PC-3 (cell line): ENCODE measurements around the gene ACBD6. TPM values are rescaled to one million over a fixed set of nuclear protein-coding genes. Genes with fewer than 3 reads are reported as not detected.

Experiments used
- ATAC-seq: fragments of 200-7000 bp; cut with Tn5 transposase; 2 replicates; pipeline ENCODE4 v1.9.1; 2020; ENCODE audit warnings: mild to moderate bottlenecking, moderate library complexity
- Bru-seq: library from RNA; stranded (reverse); fragments of 400-500 nt; gene quantifications from one replicate; lab custom pipeline; 2021; lab: Mats Ljungman, UMichigan
- BruChase-seq, 2 experiments: library from RNA; stranded (reverse); fragments of 400-500 nt; gene quantifications; one replicate each; lab custom pipeline; 2021; lab: Mats Ljungman, UMichigan
- BruUV-seq: library from RNA; stranded (reverse); fragments of 400-500 nt; replicated peaks from 2 replicates; lab custom pipeline; 2021; lab: Mats Ljungman, UMichigan
- CTCF ChIA-PET: fragments of 300-600 bp; sonication (Branson Sonifier 250); formaldehyde crosslinking; loops from one replicate; lab custom pipeline; 2022; ENCODE audit warnings: antibody characterized with exemption; lab: Charles Lee
- POLR2A ChIA-PET: fragments of 300-600 bp; sonication (Branson Sonifier 250); formaldehyde crosslinking; loops from one replicate; lab custom pipeline; 2022; ENCODE audit warnings: antibody characterized with exemption; ENCODE audit not compliant: unreplicated experiment; lab: Charles Lee
- DNase-seq: peaks from one replicate; pipeline ENCODE4 v3.0.0-alpha.2; 2015
- H2AFZ ChIP-seq: fragments of 300-600 bp; sonication (generic); 2 replicates; pipeline ENCODE4 v1.6.0; 2016; ENCODE audit warnings: antibody characterized with exemption, low read length
- H3F3A ChIP-seq: fragments of 300-600 bp; sonication (generic); one replicate; pipeline ENCODE4 v1.6.0; 2017; ENCODE audit warnings: antibody characterized with exemption, low read length, control low read depth, mild to moderate bottlenecking; ENCODE audit not compliant: unreplicated experiment
- H3K27ac ChIP-seq: fragments of 300-600 bp; sonication (generic); 2 replicates; pipeline ENCODE4 v1.5.1; 2016; ENCODE audit warnings: mild to moderate bottlenecking, low read length
- H3K27me3 ChIP-seq: fragments of 300-600 bp; sonication (generic); 2 replicates; pipeline ENCODE4 v1.6.1; 2016; ENCODE audit warnings: low read length, mixed read lengths
- H3K36me3 ChIP-seq: fragments of 300-600 bp; sonication (generic); 2 replicates; pipeline ENCODE4 v1.6.1; 2016; ENCODE audit warnings: low read depth, mixed run types, low read length, mixed read lengths
- H3K4me1 ChIP-seq: fragments of 300-600 bp; sonication (generic); 2 replicates; pipeline ENCODE4 v1.5.1; 2016; ENCODE audit warnings: low read length; ENCODE audit not compliant: insufficient read depth
- H3K4me2 ChIP-seq: fragments of 300-600 bp; sonication (generic); 2 replicates; pipeline ENCODE4 v1.6.0; 2016; ENCODE audit warnings: low read length
- H3K4me3 ChIP-seq: fragments of 300-600 bp; sonication (generic); 2 replicates; pipeline ENCODE4 v1.5.1; 2016; ENCODE audit warnings: mild to moderate bottlenecking, low read length, mixed read lengths
- H3K79me2 ChIP-seq: fragments of 300-600 bp; sonication (generic); 2 replicates; pipeline ENCODE4 v1.6.1; 2017; ENCODE audit warnings: low read length, mixed read lengths
- H3K9ac ChIP-seq: fragments of 300-600 bp; sonication (generic); 2 replicates; pipeline ENCODE4 v1.6.0; 2016; ENCODE audit warnings: mild to moderate bottlenecking, low read length
- H3K9me2 ChIP-seq: fragments of 300-600 bp; sonication (generic); replicated peaks from 2 replicates; pipeline ENCODE4 v1.6.1; 2016; ENCODE audit warnings: mixed run types, low read length, mixed read lengths
- H3K9me3 ChIP-seq: fragments of 300-600 bp; sonication (generic); 2 replicates; pipeline ENCODE4 v1.6.1; 2016; ENCODE audit warnings: low read length, mixed read lengths
- H4K20me1 ChIP-seq: fragments of 300-600 bp; sonication (generic); 2 replicates; pipeline ENCODE4 v1.6.1; 2016; ENCODE audit warnings: low read length, mixed read lengths
- EZH2 ChIP-seq: fragments of 300-600 bp; sonication (generic); IDR thresholded peaks from one replicate; pipeline ENCODE4 v1.6.1; 2017; ENCODE audit warnings: antibody characterized with exemption, mild to moderate bottlenecking, low read length; ENCODE audit not compliant: unreplicated experiment
- EZH2phosphoT487 ChIP-seq: fragments of 300-600 bp; sonication (generic); IDR thresholded peaks from 2 replicates; pipeline ENCODE4 v1.6.1; 2018; ENCODE audit warnings: mild to moderate bottlenecking, antibody characterized with exemption, low read length, borderline replicate concordance
- intact Hi-C: fragments of 100-400 bp; cut with micrococcal nuclease; formaldehyde crosslinking; loops from 2 replicates; pipeline ENCODE4 v1.9.0; 2023
- long read RNA-seq: library from polyadenylated mRNA; unstranded; transcript quantifications from one replicate; pipeline ENCODE4 v2.0.0, GENCODE V29; 2021; ENCODE audit not compliant: unreplicated experiment
- total RNA-seq: library from RNA; depleted of rRNA; stranded (reverse); fragments of >200 nt; gene quantifications from 2 replicates; pipeline ENCODE4 v1.2.3, GENCODE V29; 2014; rRNA removed
- TF ChIP-seq, protein P1 (sequence below): fragments of 300-600 bp; sonication (generic); conservative IDR thresholded peaks from 2 replicates; pipeline ENCODE4 v1.5.1; 2017; ENCODE audit warnings: antibody characterized with exemption, low read depth, mild to moderate bottlenecking, low read length

ACBD6 gene, protein sequence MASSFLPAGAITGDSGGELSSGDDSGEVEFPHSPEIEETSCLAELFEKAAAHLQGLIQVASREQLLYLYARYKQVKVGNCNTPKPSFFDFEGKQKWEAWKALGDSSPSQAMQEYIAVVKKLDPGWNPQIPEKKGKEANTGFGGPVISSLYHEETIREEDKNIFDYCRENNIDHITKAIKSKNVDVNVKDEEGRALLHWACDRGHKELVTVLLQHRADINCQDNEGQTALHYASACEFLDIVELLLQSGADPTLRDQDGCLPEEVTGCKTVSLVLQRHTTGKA
- total RNA-seq (43.3 and 69.6 TPM in 2 replicates), Bru-seq, nascent RNA (percentile 77 among the genes with signal in this experiment), BruChase-seq, experiment 1, labeled RNA remaining after a 6-hour chase (percentile 55 among the genes with signal in this experiment), BruChase-seq, experiment 2, labeled RNA remaining after a 2-hour chase (percentile 68 among the genes with signal in this experiment)
- long read RNA-seq, transcript ACBD6-201 (8 exons, 1,670 nt): major isoform, 28 of 41 reads
- long read RNA-seq, partial matches to known transcripts: 5 of 41 reads
- long read RNA-seq, other reads (novel, unspliced or antisense): 7 of 41 reads

DNA sequence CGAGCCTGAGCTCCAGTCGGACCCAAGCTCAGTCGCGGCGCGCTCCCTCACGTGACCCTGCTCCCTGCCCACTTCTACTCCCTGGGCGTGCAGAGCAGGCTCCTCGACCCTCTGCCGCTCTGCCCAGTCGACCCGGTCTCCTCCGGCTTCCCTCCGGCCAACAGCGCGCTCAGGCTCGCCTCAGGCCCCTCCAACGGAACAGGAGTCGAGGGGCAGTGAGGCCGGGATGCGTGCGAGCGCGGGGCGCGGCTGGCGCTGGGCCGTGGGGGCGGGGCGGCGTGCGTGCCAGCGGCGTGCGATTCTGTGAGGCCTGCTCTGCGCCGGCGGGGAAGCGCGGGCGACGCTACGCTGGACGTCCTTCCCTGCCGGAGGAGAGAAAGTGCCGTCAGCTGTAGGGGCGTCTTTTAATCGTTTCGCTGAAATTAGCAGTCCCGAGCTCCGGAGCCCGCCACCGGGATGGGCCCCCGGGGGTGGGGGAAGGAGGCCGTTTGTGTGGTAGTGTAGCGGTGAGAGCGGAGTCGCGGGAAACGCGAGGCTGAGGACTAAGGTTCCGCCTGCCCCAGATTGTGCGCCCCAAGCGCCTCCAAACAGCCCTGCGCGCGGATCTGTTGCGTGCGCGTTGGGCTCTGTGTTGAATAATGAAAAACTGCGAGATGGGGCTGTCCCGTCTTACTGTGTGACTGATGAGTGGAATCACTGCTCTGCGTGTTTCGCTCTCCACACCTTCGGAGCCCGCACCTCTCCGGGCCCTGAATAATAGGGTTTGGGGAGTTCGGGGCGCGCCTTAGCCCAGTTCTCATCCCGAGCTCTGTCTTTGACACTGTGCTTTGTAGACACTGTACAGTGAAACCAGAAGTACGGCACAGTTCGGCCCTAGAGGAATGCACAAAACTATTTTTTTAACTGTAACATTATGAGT lies at the start of gene ACBD6:
TSS of gene ACBD6 (minus strand) at position 217 of the 919 bp plus-strand sequence. CDS start 311 bp downstream, outside the sequence.
- CTCF ChIA-PET: no interaction called here
- peaks cover 19% of the 10 kb centered on the region for H3K4me1 ChIP-seq
- peak within 1 kb of the TSS; percentile 93 for H3K9ac ChIP-seq
- POLR2A ChIA-PET: interaction anchor here (0.6 kb wide), 2 partner anchors 22 to 189 kb away, joined by 3 to 6 read pairs; no protein-coding TSS in a partner anchor
- TF ChIP-seq EZH2 (no peak), EZH2phosphoT487 (no peak)
- TF ChIP-seq, protein P1, sequence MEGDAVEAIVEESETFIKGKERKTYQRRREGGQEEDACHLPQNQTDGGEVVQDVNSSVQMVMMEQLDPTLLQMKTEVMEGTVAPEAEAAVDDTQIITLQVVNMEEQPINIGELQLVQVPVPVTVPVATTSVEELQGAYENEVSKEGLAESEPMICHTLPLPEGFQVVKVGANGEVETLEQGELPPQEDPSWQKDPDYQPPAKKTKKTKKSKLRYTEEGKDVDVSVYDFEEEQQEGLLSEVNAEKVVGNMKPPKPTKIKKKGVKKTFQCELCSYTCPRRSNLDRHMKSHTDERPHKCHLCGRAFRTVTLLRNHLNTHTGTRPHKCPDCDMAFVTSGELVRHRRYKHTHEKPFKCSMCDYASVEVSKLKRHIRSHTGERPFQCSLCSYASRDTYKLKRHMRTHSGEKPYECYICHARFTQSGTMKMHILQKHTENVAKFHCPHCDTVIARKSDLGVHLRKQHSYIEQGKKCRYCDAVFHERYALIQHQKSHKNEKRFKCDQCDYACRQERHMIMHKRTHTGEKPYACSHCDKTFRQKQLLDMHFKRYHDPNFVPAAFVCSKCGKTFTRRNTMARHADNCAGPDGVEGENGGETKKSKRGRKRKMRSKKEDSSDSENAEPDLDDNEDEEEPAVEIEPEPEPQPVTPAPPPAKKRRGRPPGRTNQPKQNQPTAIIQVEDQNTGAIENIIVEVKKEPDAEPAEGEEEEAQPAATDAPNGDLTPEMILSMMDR: no peak
- H3K4me2 ChIP-seq: peak within 1 kb of the TSS; percentile 81
- peak within 1 kb of the TSS; percentile 94 for H3K27ac ChIP-seq
- no peaks in the 10 kb centered on the region for H3K27me3 ChIP-seq
- no peaks in the 10 kb centered on the region for H3K36me3 ChIP-seq
- H4K20me1 ChIP-seq: 0 out of 2 replicates have a peak, but pooled peaks cover 3% of the 10 kb centered on the region
- H3K4me3 ChIP-seq: peak within 1 kb of the TSS; percentile 95
- no peaks in the 10 kb centered on the region for H3K9me3 ChIP-seq
- DNase-seq: peak; percentile 78
- H2AFZ ChIP-seq: peak within 1 kb of the TSS; percentile 83
- no TSS peak for BruUV-seq
- intact Hi-C loops: no loop called here
- peak; percentile 90 for ATAC-seq
- no peaks in the 10 kb centered on the region for H3F3A ChIP-seq
- peaks cover 47% of the 10 kb centered on the region for H3K79me2 ChIP-seq
- no peaks in the 10 kb centered on the region for H3K9me2 ChIP-seq

DNA sequence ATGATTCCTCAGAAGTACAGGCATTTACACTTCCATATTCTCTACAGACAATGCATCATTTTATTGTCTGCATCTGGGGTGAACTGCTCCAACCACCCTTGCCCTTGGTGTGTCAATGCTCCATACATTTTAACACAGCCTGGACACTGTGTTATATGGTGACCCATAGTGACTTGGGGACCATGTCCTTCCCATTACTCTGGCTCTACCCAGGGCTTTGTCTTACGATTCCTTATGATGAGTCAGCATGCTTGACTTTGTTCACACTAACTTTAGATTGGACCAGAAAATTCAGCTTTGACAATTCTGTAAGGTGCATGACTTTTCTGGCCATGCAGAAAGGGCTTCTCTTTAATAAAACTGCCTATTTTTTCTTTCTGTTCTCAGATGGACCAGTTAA lies 49.6 kb upstream of the ACBD6 start:
- no peaks in the 10 kb centered on the region for H3K27me3 ChIP-seq
- H3K4me3 ChIP-seq: no peak overlapping the region
- no peaks in the 10 kb centered on the region for H3K79me2 ChIP-seq
- DNase-seq: no peak
- ChIA-PET POLR2A (no interaction called here), CTCF (no interaction called here)
- intact Hi-C loops: no loop called here
- no peaks in the 10 kb centered on the region for H4K20me1 ChIP-seq
- no peaks in the 10 kb centered on the region for H3K4me1 ChIP-seq
- ATAC-seq: no peak
- no peak overlapping the region for H3K9ac ChIP-seq
- H3K27ac ChIP-seq: no peak overlapping the region
- no TSS peak for BruUV-seq
- H2AFZ ChIP-seq: no peak overlapping the region
- no peaks in the 10 kb centered on the region for H3K9me3 ChIP-seq
- no peaks in the 10 kb centered on the region for H3K36me3 ChIP-seq
- H3F3A ChIP-seq: no peaks in the 10 kb centered on the region
- H3K4me2 ChIP-seq: no peak overlapping the region
- TF ChIP-seq EZH2: no peak
- TF ChIP-seq, protein P1: no peak
- TF ChIP-seq EZH2phosphoT487: no peak
- no peaks in the 10 kb centered on the region for H3K9me2 ChIP-seq
